ENCODE data around the gene MIAT.

MIAT gene

GRCh38 chr22:26681395-26681821 is 24.0 kb downstream of the MIAT start:
- TF ChIP-seq CTBP1 (IDR thresholded peaks at IDR 0.05; ENCODE audit: borderline replicate concordance), result no peak
- ChIA-PET POLR2A (interaction anchor here (3.5 kb wide), 1 partner anchor 9 kb away, joined by 19 read pairs; no protein-coding TSS in a partner anchor), CTCF (no interaction called here)
- no peak for DNase-seq (ENCODE audit: extremely low spot score)

DNA sequence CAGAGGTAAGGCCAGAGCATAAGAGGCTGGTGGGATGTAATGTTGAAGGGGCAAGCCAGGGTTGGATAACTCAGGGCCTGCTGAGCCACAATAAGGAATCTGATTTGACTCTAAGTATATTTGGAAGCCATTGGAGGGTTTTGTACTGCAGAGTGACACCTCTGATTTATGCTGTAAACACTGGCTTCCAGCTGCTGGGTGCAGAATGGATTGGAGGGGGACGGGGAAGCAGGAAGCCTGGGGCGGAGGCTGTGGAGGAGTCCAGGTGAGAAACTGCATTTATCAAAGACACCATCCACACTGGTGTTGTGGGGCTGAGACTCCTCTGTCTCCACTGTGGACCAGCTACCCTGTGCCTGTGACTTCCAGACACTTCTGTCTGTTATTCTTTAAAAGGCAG is 26.8 kb downstream of the MIAT start:
- ChIA-PET CTCF (no interaction called here), POLR2A (no interaction called here)
- no peak for DNase-seq (ENCODE audit: extremely low spot score)
- TF ChIP-seq SUZ12 (IDR thresholded peaks at IDR 0.05), result no peak
- no peak for TF ChIP-seq HDGF (IDR thresholded peaks at IDR 0.05; ENCODE audit: borderline replicate concordance)
- TF ChIP-seq FOXA1 (IDR thresholded peaks at IDR 0.05), result no peak
- TF ChIP-seq ARNT (IDR thresholded peaks at IDR 0.05), result no peak
- TF ChIP-seq ZNF384 (IDR thresholded peaks at IDR 0.05), result no peak
- TF ChIP-seq L3MBTL2 (conservative IDR thresholded peaks at IDR 0.05), result no peak
- no peak for TF ChIP-seq ELF4 (IDR thresholded peaks at IDR 0.05)
- no peak for TF ChIP-seq CTBP1 (IDR thresholded peaks at IDR 0.05; ENCODE audit: borderline replicate concordance)
- no peak for TF ChIP-seq FOXM1 (IDR thresholded peaks at IDR 0.05; ENCODE audit: borderline replicate concordance)

- ChIA-PET POLR2A (no interaction called here), CTCF (no interaction called here)
- no peak for DNase-seq (ENCODE audit: extremely low spot score)
- TF ChIP-seq TARDBP (IDR thresholded peaks at IDR 0.05) (no peak), NFRKB (IDR thresholded peaks at IDR 0.05) (no peak), ELF4 (IDR thresholded peaks at IDR 0.05) (no peak), PKNOX1 (IDR thresholded peaks at IDR 0.05) (no peak), CTBP1 (IDR thresholded peaks at IDR 0.05; ENCODE audit: borderline replicate concordance) (no peak), SP1 (IDR thresholded peaks at IDR 0.05) (no peak), ARNT (IDR thresholded peaks at IDR 0.05) (no peak), FOXM1 (IDR thresholded peaks at IDR 0.05; ENCODE audit: borderline replicate concordance) (no peak), BHLHE40 (IDR thresholded peaks at IDR 0.05; ENCODE audit: borderline replicate concordance) (no peak), FOXK2 (IDR thresholded peaks at IDR 0.05) (no peak), ZNF384 (IDR thresholded peaks at IDR 0.05) (no peak), SUZ12 (IDR thresholded peaks at IDR 0.05) (no peak), HDGF (IDR thresholded peaks at IDR 0.05; ENCODE audit: borderline replicate concordance) (no peak), L3MBTL2 (conservative IDR thresholded peaks at IDR 0.05) (no peak), FOXA1 (IDR thresholded peaks at IDR 0.05) (no peak)
Measured at GRCh38 chr22:26685601-26686000, 28.2 kb downstream of the MIAT start.

GRCh38 chr22:26687439-26687838 is 30.1 kb downstream of the MIAT start:
- POLR2A ChIA-PET, result no interaction called here
- CTCF ChIA-PET, result no interaction called here
- TF ChIP-seq LEF1 (IDR thresholded peaks at IDR 0.05; ENCODE audit: borderline replicate concordance) (no peak), NFRKB (IDR thresholded peaks at IDR 0.05) (no peak), ELF4 (IDR thresholded peaks at IDR 0.05) (no peak), PKNOX1 (IDR thresholded peaks at IDR 0.05) (no peak), FOXK2 (IDR thresholded peaks at IDR 0.05) (no peak), CTBP1 (IDR thresholded peaks at IDR 0.05; ENCODE audit: borderline replicate concordance) (no peak), HDGF (IDR thresholded peaks at IDR 0.05; ENCODE audit: borderline replicate concordance) (no peak), TARDBP (IDR thresholded peaks at IDR 0.05) (no peak), FOXA1 (IDR thresholded peaks at IDR 0.05) (no peak), BHLHE40 (IDR thresholded peaks at IDR 0.05; ENCODE audit: borderline replicate concordance) (no peak), FOXM1 (IDR thresholded peaks at IDR 0.05; ENCODE audit: borderline replicate concordance) (no peak), SP1 (IDR thresholded peaks at IDR 0.05) (no peak), ARNT (IDR thresholded peaks at IDR 0.05) (no peak), SUZ12 (IDR thresholded peaks at IDR 0.05) (no peak), ZNF384 (IDR thresholded peaks at IDR 0.05) (no peak), L3MBTL2 (conservative IDR thresholded peaks at IDR 0.05) (no peak)
- DNase-seq (ENCODE audit: extremely low spot score), result no peak

DNA sequence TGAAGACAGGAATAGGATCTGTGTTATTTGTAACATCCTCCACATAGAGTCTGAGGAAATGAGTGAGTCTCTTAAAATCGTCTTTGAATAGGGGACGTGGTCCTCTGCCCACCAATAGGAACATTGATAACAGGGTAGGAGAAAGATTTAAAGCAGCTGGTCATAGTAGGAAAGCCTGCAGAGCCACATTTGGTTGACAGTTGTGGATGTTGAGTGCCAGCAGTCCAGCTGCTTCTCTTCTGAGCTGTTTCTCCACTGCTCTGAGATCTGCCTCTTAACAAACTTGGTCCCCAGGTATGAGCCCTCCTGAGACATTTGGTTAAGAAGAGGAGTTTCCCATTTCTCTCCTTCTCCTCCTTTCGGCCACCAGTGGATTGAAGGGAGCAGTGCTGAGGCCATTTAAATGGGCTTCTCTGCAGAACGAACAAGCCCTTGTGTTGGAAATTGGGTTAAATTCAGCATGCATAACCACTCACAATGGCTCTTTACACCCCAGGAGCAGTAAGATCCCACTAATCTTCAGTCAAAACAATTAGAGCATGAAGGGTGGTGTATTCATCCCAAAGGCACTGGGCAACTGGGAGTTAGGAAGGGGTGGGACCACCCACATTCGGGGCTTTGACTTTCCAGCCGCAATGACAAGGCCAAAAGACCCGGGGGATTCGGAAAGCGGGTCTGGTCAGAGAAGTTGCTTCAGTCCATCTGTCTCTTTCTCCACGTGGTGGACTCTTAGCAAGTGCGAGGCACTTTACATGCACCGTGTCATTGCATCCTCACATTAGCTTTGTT is 32.3 kb downstream of the MIAT start:
- POLR2A ChIA-PET, result no interaction called here
- no peak for DNase-seq (ENCODE audit: extremely low spot score)
- TF ChIP-seq ELF4 (IDR thresholded peaks at IDR 0.05) (no peak), FOXM1 (IDR thresholded peaks at IDR 0.05; ENCODE audit: borderline replicate concordance) (no peak), FOXA1 (IDR thresholded peaks at IDR 0.05) (no peak), TARDBP (IDR thresholded peaks at IDR 0.05) (no peak), SP1 (IDR thresholded peaks at IDR 0.05) (no peak), HDGF (IDR thresholded peaks at IDR 0.05; ENCODE audit: borderline replicate concordance) (no peak), LEF1 (IDR thresholded peaks at IDR 0.05; ENCODE audit: borderline replicate concordance) (no peak), FOXK2 (IDR thresholded peaks at IDR 0.05) (no peak), NFRKB (IDR thresholded peaks at IDR 0.05) (no peak)
- CTCF ChIA-PET, result no interaction called here

DNA sequence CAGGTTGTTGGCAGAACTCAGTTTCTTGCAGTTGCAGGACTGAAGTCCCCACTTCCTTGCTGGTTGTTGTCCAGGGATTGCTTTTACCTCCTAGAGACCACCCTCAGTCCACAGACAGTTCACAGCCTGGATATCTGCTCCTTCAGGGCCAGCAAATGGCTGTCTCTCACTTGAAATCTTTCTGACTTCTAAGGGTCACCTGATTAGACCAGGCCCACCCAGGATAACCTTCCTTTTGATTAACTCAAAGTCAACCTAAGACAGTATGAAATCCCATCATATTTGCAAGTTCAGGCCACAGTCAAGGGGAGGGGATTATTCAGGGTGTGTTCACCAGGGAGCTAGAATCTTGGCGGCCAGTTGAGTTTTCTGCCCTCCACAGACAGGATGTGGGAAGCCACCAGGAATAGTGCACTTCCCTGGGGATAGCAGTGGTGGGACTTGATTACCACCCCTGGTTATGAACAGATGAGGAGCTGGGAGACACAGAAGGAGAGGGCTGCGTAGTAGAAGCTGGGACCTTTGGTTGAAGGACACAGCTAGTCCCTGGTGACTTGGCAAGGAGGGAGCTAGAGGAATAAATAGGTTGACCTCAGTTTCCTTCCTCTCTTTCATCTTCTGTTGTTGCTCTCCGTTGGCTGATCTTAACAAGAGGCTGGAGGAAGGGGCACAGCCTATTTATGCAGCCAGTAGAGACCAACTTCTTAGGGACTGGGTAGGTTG is 33.4 kb downstream of the MIAT start:
- TF ChIP-seq SP1 (IDR thresholded peaks at IDR 0.05), result no peak
- no peak for TF ChIP-seq LEF1 (IDR thresholded peaks at IDR 0.05; ENCODE audit: borderline replicate concordance)
- TF ChIP-seq BHLHE40 (IDR thresholded peaks at IDR 0.05; ENCODE audit: borderline replicate concordance), result no peak
- TF ChIP-seq SUZ12 (IDR thresholded peaks at IDR 0.05), result no peak
- TF ChIP-seq ZNF384 (IDR thresholded peaks at IDR 0.05), result no peak
- TF ChIP-seq NFRKB (IDR thresholded peaks at IDR 0.05), result no peak
- TF ChIP-seq TARDBP (IDR thresholded peaks at IDR 0.05), result no peak
- no peak for TF ChIP-seq FOXM1 (IDR thresholded peaks at IDR 0.05; ENCODE audit: borderline replicate concordance)
- no peak for TF ChIP-seq L3MBTL2 (conservative IDR thresholded peaks at IDR 0.05)
- no peak for TF ChIP-seq HDGF (IDR thresholded peaks at IDR 0.05; ENCODE audit: borderline replicate concordance)
- TF ChIP-seq FOXA1 (IDR thresholded peaks at IDR 0.05), result no peak
- no peak for TF ChIP-seq PKNOX1 (IDR thresholded peaks at IDR 0.05)
- no peak for TF ChIP-seq CTBP1 (IDR thresholded peaks at IDR 0.05; ENCODE audit: borderline replicate concordance)
- no peak for TF ChIP-seq FOXK2 (IDR thresholded peaks at IDR 0.05)
- no peak for TF ChIP-seq ELF4 (IDR thresholded peaks at IDR 0.05)
- no peak for TF ChIP-seq ARNT (IDR thresholded peaks at IDR 0.05)
- DNase-seq (ENCODE audit: extremely low spot score), result no peak
- POLR2A ChIA-PET, result no interaction called here
- CTCF ChIA-PET, result no interaction called here

Measured in HEK293T (cell line).